HT-29 (cell line): ENCODE results near the gene MOSPD2. TPM values are rescaled to one million over a fixed set of nuclear protein-coding genes. Genes with fewer than 3 reads are reported as not detected.
A peak's percentile ranks its signal among the peaks of the same experiment; 100 is the strongest.

Experiments
- DNase-seq: peaks from one replicate; pipeline ENCODE4 v3.0.0-alpha.2; 2015; ENCODE audit warnings: low spot score
- total RNA-seq: library from RNA; depleted of rRNA; stranded (reverse); fragments of >200 nt; shearing (Covaris generic); gene quantifications from 2 replicates; pipeline ENCODE4 v1.2.3, GENCODE V29; 2014

Gene MOSPD2
- total RNA-seq, 1 experiment from 2014 or later: 6.0 TPM

DNA sequence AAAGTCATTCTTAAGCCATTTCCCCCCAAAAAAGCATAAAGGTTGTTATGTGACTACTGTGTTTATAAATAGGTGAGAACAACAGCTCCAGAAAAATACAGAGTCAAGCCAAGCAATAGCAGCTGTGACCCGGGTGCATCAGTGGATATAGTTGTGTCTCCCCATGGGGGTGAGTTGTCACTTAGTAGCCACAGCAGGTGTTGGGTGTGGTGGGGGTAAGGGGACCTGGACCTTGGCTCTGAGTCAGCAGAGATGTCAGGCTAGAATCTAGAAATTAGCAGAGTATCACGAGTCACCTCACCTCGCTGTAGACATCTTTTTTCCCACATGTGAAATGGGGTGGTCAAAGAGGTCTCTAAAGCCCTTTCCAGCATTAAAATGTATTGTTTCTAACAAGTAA, 42.4 kb downstream of the MOSPD2 start:
- DNase-seq: no peak

DNA sequence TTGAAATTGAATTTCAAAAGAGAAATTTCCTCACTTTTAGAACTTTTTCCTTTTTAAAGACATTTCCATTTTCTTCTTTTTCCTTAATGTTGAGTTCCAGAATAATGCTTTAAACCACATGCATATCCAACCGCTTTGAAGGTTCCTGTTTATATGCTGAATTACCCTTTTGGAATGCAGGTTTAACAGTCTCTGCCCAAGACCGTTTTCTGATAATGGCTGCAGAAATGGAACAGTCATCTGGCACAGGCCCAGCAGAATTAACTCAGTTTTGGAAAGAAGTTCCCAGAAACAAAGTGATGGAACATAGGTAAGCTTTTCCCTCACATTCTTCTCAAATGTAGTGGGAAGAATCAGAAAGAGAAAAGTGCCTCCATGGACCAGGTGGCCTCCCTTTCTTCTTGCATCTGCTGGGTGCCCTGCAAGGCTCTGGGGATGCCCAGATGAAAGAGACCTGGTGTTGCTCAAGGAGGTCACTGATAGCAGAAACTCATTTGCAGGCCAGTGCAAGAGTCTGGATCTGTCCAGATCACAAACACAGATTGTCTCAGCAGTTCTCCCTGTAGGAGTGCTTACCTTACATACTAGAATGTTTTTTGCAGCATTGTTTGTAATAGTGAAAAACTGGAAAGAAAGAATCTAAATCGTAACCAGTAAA, 42.9 kb downstream of the MOSPD2 start:
- no peak for DNase-seq

DNA sequence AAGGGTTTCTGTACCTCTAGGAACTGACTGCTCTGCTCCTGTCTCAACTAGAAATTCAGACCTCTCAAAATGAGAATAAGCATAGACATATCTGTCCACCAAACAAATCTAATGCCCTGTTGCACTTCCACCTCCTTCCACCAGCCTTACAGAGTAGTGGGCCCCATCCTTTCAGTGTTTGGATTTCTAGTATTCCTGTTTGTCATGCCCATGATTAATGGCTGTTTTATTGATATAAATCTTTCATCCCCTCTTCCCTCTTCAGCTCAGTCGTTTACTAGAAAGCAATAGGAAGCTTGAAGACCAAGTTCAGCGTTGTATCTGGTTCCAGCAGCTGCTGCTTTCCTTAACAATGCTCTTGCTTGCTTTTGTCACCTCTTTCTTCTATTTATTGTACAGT, 46.2 kb downstream of the MOSPD2 start:
- DNase-seq: no peak

DNA sequence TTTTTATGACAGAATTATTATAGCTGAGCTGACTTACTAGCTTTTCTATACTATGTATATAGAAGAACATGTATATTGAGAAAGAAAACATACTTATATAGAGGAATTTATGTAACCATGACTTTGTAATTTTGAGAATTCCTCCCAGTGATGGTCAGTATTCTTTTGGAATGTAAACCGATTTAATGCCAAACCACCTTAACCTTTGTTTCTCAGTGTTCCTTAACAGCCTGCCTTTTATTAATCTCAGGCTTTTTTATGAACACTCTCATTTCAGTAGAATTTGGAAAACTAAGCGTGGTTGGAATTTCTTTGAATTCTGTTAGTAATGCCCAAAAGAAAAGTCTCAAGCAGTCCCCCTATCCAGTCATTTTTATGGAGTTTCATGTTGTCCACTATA, 47.0 kb downstream of the MOSPD2 start:
- DNase-seq: no peak

DNA sequence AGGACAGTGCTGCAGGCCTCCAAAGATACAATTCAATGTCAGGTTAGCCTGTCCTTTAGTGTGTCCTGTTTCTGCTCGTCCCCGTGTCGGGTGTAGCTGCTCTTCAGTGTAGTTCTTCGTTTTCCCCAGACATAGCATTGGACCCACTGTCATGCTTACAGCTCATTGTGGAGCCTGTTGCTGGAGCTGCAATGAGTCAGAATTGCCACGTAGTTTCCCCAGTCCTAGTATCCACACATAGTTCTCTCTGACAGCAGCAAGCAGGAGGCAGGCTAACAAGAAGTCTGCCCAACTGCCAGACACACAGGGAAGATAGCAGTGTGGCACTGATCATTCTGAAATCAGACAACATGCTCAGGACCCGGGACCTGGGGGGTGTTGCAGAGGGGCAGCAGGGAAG, 49.2 kb downstream of the MOSPD2 start:
- DNase-seq: no peak

DNA sequence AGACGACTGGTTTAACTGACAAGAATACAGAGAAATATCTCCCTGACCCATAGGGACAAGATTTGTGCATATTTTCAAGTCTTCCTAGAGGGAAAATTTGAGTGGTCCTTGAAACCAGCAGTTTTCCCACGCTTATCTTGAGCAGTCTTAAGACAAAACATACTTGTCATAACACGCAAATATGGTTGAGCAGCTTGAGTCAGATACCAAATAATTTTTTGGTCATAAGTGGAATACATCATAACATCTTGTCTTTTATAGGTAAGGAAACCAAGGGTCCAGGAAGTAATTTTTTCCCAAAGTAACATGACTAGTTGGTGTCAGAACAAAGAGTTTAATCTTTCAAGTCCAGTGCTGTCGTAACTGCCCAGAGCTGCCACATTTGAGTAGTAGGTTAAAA, 50.5 kb downstream of the MOSPD2 start:
- no peak for DNase-seq

DNA sequence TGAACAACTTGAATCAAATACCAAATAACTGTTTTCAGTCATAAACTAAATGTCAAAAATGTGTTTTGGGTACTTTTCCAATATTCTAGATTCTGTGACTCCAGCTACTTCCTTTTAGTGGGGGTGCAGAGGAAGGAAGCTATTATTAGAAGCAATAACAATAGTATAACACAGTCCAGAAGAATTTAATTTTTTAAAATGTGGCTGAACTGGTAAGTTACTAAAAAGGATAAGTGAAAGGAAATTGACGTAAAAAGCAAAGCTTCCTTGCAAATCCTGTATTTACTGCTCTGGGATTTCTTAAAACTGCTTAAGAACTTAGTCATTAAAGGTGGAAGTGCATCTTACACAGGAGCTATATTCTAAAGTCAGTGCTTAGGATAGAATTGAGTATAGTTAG, 53.2 kb downstream of the MOSPD2 start:
- no peak for DNase-seq

DNA sequence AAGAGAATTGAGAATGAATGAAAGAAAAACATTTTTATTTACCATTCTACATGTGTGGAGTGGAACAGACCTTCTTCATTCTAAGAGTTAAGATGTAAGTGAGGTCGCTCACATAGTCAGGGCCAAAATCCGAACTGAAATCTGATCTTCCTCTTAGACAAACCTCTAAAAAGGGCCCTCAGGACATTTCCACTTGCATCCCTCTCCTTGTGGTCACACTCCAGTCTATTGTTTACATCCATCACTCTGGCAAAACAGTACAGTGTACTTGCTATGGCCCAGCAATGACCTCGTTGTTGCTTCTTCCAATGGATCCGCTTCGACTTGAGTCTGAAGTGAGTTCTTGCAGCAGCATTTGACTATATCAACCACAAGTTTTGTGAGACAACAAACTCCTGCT, 54.2 kb downstream of the MOSPD2 start:
- no peak for DNase-seq

DNA sequence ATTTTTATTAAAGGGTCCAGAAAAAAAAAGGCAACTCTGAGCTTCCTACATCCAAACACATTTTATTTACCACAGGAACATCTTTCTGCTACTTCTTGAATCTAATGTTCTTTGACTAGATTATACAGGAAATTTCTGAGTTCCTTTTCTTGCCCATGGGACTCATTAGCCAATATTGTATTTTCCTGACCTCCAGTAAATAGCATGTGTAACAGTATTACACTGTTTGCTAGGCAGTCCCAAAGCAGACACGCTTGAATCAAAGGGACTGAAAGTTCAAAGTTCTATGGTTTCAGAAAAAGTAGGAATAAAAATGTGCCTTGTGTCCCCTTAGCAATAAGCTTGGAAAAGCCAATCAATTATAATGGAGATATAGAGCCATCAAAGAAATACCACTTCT, 57.4 kb downstream of the MOSPD2 start:
- DNase-seq: no peak

DNA sequence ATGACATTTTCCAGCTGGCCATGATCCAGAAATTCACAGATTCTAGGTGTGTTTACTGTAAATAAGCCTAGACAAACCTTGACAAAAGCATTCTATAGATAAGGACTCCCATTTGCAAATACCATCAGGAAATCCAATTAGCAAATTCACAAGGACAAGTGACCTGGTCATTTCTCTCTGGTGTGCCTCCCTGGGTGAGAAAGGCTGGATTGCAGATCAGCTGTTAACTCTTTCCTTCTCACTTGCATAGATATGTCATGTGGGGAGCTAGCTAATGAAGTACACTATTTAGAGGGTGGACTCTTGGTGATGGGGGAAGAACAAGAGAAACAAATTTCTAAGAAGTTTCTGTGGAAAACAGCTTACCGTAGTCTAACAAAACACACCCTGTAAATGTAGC, 58.9 kb downstream of the MOSPD2 start:
- no peak for DNase-seq

DNA sequence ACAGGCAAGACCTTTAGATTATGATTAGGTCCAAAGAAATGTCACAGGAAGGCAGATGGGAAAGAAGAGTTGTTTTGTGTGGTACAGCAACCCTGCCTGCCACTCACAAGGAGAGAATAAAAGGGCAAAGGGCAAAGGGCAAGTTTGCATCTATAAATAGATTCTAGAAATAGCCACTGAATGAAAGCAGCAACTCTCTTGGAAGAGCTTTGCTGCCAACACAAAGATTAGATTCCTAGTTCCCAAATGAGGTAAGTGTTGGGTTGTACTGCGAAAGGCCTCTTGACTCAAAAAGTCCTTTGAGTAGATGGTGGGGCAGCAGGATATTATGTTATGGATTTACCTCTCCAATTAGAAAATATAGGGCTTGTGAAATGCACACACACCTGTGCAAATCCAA, 61.2 kb downstream of the MOSPD2 start:
- DNase-seq: no peak

DNA sequence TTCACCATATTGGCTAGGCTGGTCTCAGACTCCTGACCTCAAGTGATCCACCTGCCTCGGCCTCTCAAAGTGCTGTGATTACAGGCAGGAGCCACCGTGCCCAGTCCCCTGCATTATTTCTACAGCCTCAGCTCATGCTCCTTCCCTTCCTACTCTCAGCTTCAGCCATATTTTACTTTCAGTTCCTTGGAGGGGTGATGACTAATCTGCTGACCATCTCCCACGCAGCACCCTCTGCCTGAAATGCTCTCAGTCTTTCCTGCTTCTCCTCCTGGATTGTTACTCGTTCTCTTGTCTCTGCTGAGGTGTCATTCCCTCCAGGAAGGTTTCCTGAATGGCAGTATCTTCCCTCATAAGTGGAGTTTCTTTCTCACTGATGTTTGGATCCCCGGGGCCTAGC, 63.3 kb downstream of the MOSPD2 start:
- no peak for DNase-seq

DNA sequence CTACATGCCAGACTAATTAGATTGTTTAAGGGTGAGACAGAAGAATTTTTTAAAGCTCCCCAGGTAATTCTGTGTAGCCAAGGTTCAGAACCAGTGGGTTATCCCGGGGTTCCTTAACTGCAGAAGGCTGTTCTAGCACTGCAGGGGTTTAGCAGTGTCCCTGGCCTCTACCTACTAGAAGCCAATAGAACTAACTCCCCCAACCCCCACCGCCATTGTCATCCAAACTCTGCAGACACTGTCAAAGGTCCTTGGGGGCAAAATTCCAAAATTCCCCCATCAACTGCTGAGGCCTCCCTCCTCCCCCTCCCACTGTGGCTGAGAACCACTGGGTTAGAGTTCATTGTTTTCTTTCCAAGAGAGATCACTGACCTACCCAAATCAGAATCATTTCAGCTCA, 66.4 kb downstream of the MOSPD2 start:
- DNase-seq: no peak

DNA sequence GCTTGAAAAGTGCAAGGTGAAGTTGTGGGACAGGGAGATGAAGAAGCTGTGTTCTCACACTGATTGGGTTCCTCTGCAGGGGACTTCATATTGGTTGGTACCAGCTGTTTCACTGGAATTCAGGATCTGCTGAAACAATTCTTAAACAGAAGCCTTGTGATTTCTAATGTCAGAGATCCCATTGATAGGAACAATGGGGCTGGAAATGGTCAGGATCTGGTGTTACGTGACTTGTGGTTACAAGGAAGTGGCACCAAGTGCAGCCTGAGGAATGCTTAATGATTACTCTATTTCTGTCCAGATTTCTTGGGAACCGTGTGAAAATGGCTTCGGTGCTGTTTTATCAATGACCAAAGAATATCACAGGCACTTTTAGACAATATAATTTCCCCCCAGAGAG, 68.1 kb downstream of the MOSPD2 start:
- no peak for DNase-seq

DNA sequence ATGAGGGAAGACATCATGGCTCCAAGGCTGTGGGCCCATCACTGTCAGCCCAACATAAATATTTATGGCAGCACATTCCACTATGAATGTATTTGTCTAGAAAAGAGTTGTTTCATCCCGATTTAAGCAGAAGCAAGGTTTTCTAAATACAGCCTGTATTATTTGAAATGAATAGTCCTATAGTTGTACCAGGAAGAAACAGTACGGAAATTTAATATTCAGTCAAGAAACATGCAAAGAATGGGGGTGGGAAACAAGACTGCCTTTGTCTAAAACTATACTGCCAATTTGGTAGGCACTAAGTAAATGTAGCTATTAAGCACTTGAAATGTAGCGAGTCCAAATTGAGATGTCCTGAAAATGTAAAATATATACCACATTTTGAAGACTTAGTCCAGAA, 69.1 kb downstream of the MOSPD2 start:
- no peak for DNase-seq

DNA sequence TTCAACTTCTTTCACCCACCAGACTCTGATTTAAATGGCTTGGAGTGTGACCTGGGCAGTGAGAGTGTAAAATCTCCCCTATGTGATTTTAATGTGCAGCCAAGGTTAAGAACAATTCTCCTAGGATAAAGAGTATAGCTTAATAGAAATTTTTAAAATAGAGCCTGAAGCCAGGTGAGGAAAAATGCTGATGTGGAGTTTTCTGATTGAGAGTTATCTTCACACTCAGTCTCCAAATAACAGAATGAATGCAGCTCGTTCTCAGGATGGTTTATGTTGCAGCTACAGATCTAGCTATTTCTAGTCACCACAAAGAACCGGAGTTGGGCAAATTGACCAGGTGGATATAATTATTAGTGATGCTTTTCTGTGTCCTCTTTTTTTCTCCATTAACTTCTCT, 70.7 kb downstream of the MOSPD2 start:
- no peak for DNase-seq

DNA sequence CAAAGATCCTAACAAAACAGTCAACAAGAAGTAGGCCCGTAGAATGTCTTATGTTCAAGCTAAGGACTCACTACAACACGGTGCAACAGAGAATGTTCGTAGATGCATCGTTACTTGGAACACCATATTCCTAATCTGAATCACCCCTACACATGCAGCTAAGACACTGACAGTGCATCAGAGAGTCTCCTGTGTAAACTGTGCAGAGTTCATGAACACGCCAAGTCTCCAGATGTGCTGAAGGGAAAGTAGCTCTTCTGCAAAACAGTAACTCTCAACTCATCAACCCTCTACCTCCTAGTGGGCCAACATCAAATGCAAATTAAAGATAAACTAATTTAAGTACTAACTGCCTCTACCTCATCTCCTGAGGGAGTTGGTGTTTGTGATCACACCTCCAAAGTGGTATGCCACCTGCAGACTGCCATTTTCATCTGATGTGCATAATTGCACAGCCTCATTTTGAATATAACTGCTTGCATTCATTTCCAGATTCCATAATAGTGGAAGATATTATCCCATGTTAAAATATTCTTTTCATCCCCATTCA, 73.5 kb downstream of the MOSPD2 start:
- DNase-seq: no peak

DNA sequence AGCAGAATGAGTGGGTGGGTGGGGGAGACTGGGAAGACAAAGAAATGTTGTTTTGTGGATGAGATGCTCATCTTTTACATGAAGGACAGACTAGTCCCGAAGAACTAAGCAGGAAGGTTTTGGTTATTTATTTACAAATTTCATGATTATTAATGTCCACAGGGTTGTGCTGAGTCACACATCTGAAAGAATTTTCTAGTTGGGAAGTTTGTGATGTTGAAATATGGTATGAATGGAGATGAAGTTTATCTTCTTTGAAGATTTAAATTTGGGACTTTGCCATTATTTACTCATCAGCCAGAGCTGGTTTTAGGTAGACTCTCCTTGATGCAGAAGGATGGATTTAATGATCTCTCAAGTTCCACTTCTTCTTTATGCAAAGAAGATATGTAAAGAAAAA, 75.5 kb downstream of the MOSPD2 start:
- no peak for DNase-seq

DNA sequence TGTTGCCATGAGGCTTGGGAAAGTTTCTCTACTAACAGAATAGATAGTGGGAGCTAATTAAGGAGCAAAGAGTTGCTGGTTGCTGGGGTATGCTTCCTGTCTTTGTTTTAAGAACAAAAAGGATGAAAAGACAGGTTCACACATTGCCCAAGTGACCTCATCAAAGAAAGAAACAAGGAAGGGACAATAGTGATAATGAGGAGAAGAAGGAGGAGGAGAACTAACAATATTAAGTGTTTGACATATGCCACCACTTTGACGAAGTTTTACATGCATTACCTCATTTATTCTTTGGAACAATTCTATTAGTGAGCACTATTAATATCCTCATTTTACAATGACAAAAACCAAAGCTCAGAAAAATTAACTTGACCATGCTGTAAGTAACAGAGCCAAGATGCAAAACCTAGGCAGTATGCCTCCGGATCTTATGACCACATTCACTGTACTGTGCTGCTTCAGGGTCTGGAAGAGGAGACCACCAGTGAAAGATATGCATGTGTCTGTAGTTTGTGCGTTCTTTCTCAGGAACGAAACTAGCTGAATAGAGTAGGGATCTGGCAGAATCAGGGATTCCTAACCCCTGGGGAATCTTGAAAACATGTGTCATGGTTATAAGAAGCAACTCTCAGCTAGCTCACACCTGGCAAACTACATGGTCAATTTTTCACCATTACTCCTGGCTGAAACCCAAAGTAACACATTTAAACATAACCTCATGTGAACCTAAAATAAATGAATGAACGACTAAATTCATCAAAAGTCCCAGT, 83.8 kb downstream of the MOSPD2 start:
- DNase-seq: no peak

DNA sequence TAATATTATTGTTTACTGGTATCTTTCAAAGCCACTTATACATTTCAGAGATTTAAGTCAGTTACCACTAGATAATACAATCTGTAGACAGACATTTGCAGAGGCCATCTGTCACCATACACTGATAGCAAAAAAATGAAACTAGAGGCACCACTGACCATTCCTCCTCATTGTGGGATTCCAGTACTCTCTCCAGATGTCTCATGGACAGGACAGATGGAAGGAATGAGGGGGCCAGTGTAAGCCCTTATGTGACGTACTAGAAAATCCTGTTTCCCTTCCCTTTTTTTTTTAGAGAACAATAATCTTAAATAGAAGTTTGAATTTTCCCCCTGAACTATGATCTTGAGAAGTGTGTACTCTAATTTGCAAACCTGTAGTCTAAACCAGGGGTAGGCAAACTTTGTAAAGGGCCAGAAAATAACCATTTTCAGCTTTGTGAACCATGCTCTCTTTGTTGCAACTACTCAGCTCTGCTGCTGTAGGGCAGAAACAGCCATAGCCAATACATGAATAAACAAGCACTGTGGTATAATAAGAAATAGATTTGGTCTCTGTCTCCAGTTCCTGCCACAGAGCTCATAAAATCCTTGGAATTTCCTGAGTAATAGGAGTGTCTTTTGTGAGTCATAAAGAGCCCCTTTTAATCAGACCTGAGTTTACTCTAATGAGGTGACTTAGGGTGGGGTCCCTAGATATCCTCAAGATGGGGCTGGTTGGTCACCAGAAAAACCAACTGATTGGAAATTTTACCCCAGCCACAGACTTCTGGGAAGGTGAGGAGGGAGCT, 90.4 kb downstream of the MOSPD2 start:
- peak; percentile 22 for DNase-seq

DNA sequence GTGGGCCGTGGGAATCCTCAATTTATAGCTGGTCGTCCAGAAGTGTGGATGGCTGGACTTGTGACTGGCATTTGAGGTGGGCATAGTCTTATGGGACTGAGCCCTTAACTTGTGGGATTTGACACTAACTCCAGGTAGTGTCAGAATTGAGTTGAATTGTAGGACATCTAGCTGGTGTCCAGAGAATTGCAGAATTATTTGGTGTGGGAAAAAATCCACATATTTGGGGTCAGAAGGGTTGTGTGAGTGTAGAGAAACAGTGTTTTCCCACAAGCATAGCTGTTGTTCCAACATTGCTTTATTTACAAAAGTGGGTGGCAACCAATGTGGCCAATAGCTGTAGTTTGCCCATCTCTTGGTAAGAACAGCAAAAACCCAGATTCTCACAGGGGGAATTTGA, 91.3 kb downstream of the MOSPD2 start:
- peak; percentile 8 for DNase-seq
